Measurements from ENCODE around the gene GTF3C2. TPM values are rescaled to one million over a fixed set of nuclear protein-coding genes. Genes with fewer than 3 reads are reported as not detected.
A peak's percentile ranks its signal among the peaks of the same experiment; 100 is the strongest.

Gene GTF3C2
- 10 to 100 TPM; 57.6 to 63.6 TPM for total RNA-seq

GRCh38 chr2:27356382-27357181 lies at the start of gene GTF3C2:
TSS of gene GTF3C2 (minus strand) at chr2:27356764. CDS start at chr2:27343554, 13,210 bp downstream.
- TF ChIP-seq CTCF (IDR thresholded peaks at IDR 0.05), result no peak
- intact Hi-C loops (cut with micrococcal nuclease), result loop anchor here (2.0 to 5.0 kb wide), 2 partner anchors 14 to 34 kb away; partner anchors contain the start of genes EIF2B4, MPV17 and SNX17
- ATAC-seq (peak; percentile 79), DNase-seq (peak; percentile 98)
- Mint-ChIP-seq H3K36me3 (ENCODE audit: low read depth) (peaks cover 20% of the 10 kb centered on the region), H3K27me3 (no peaks in the 10 kb centered on the region), H3K27ac (peak within 1 kb of the TSS; percentile 99), H3K9me3 (no peaks in the 10 kb centered on the region), H3K4me1 (ENCODE audit: low read depth) (peaks cover 48% of the 10 kb centered on the region), H3K4me3 (peak within 1 kb of the TSS; percentile 94)
- POLR2A ChIA-PET, result interaction anchor here (0.7 to 2.9 kb wide), 13 partner anchors 9 to 285 kb away, joined by 3 to 84 read pairs (median 4); partner anchors contain the start of genes EIF2B4, MPV17, NRBP1 and PPM1G
- CTCF ChIA-PET, result interaction anchor here (1.0 to 2.8 kb wide), 4 partner anchors 12 to 327 kb away, joined by 3 to 15 read pairs (median 4); partner anchors contain the start of genes EIF2B4 and SNX17

DNA sequence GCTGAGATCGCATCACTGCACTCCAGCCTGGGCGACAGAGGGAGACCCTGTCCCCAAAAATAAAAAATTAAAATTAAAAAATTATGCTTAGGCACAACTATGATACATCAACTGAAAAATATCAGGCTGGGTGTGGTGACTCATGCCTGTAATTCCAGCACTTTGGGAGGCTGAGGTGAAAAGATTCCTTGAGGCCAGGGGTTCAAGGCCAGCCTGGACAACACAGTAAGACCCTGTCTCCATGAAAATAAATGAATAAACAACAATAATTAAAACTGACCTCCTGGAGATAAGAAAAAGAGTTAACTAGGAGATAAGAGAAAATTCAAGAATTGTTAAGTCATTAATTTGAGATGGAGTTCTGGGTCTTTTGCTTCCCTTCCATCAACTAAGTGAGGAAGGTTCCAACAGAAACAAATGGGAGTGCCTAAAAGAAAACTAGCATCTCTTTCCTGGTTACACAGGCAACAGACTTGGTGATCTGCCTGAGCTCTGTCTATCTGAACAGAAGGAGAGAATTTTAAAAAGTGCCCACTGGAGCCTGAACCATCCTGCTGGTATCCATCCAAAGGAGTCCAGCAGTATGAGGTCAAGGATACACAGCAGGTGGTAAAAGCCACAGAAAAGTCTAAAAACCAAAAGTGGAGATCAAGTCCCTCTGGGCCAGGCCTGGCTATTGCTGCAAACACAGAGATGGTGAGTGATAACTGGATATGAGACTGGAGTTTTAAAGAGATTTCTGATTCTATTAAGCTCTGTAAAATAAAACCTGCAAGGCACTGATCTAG lies 44.0 kb upstream of the GTF3C2 start:
- intact Hi-C loops (cut with micrococcal nuclease), result no loop called here
- Mint-ChIP-seq H3K36me3 (ENCODE audit: low read depth) (peaks cover 34% of the 10 kb centered on the region), H3K27ac (no peak overlapping the region), H3K4me3 (no peak overlapping the region), H3K4me1 (ENCODE audit: low read depth) (peaks cover 40% of the 10 kb centered on the region), H3K27me3 (no peaks in the 10 kb centered on the region), H3K9me3 (no peaks in the 10 kb centered on the region)
- DNase-seq, result no peak
- ChIA-PET POLR2A (interaction anchor here (0.6 to 0.9 kb wide), 4 partner anchors 9 to 584 kb away, joined by 3 to 6 read pairs (median 3); partner anchors contain the start of gene PPM1G), CTCF (interaction anchor here (0.9 to 1.5 kb wide), 2 partner anchors 15 to 31 kb away, joined by 4 read pairs; no protein-coding TSS in a partner anchor)
- TF ChIP-seq CTCF (IDR thresholded peaks at IDR 0.05), result no peak
- no peak for ATAC-seq

DNA sequence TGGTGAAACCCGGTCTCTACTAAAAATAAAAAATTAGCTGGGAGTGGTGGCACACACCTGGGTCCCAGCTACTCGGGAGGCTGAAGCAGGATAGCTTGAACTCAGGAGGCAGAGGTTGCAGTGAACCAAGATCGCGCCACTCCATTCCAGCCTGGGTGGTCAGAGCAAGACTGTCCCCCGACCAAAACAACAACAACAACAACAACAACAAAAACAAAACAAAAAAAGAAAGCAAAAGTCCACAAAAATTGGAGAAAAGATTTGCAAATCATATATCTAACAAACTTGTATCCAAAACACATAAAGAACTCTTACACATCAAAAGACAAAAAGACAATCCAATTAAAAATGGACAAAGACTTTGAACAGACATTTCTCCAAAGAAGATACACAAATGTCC lies 42.4 kb upstream of the GTF3C2 start:
- TF ChIP-seq CTCF (IDR thresholded peaks at IDR 0.05), result no peak
- no peaks in the 10 kb centered on the region for H3K9me3 Mint-ChIP-seq
- no peak for DNase-seq
- H3K27me3 Mint-ChIP-seq, result no peaks in the 10 kb centered on the region
- intact Hi-C loops (cut with micrococcal nuclease), result no loop called here
- peaks cover 32% of the 10 kb centered on the region for H3K4me1 Mint-ChIP-seq (ENCODE audit: low read depth)
- H3K27ac Mint-ChIP-seq, result no peak overlapping the region
- no peak for ATAC-seq
- ChIA-PET CTCF (interaction anchor here (1.6 kb wide), 1 partner anchor 11 kb away, joined by 3 read pairs; no protein-coding TSS in a partner anchor), POLR2A (interaction anchor here (1.8 kb wide), 1 partner anchor 19 kb away, joined by 3 read pairs; no protein-coding TSS in a partner anchor)
- H3K36me3 Mint-ChIP-seq (ENCODE audit: low read depth), result peaks cover 35% of the 10 kb centered on the region
- H3K4me3 Mint-ChIP-seq, result no peak overlapping the region

GRCh38 chr2:27393225-27393624 lies 36.7 kb upstream of the GTF3C2 start:
- Mint-ChIP-seq H3K27me3 (no peaks in the 10 kb centered on the region), H3K4me1 (ENCODE audit: low read depth) (peaks cover 33% of the 10 kb centered on the region), H3K9me3 (no peaks in the 10 kb centered on the region), H3K4me3 (no peak overlapping the region), H3K27ac (no peak overlapping the region), H3K36me3 (ENCODE audit: low read depth) (peaks cover 34% of the 10 kb centered on the region)
- DNase-seq (no peak), ATAC-seq (no peak)
- intact Hi-C loops (cut with micrococcal nuclease), result no loop called here
- ChIA-PET POLR2A (interaction anchor here (0.9 to 1.8 kb wide), 2 partner anchors 9 to 13 kb away, joined by 3 to 6 read pairs; partner anchors contain the start of gene ZNF513), CTCF (no interaction called here)
- TF ChIP-seq CTCF (IDR thresholded peaks at IDR 0.05), result no peak
